ENCODE data around the gene CHRND. TPM values are rescaled to one million over a fixed set of nuclear protein-coding genes. Genes with fewer than 3 reads are reported as not detected.

CHRND gene
- polyA plus RNA-seq, 3 donors: not detected

- Histone ChIP-seq H3K9ac (ENCODE audit: insufficient read depth, low read length, poor library complexity, severe bottlenecking) (no peak overlapping the region), H3K36me3 (replicated peaks in 1 of 2; ENCODE audit: control insufficient read depth in 1 of 2, insufficient read depth in 2 of 2, low read length in 2 of 2) (no peaks in the 10 kb centered on the region), H3K4me1 (ENCODE audit: control insufficient read depth in 1 of 2, insufficient read depth in 2 of 2, low read length in 2 of 2) (peaks cover 38 to 51% of the 10 kb centered on the region in 2 donors), H3K27ac (ENCODE audit: low read depth in 1 of 2, low read length in 2 of 2) (no peak overlapping the region), H3K4me3 (replicated peaks in 1 of 3; ENCODE audit: low read depth in 2 of 3, low read length in 3 of 3) (no peak overlapping the region), H2AFZ (ENCODE audit: insufficient read depth, low read depth, low read length, poor library complexity, severe bottlenecking) (no peak overlapping the region), H4K20me1 (ENCODE audit: insufficient read depth, low read length) (peaks cover 19% of the 10 kb centered on the region), H3K9me3 (replicated peaks in 1 of 2; ENCODE audit: control insufficient read depth in 1 of 2, insufficient read depth in 1 of 2, low read length in 2 of 2) (peaks cover 2 to 4% of the 10 kb centered on the region in 2 donors), H3K4me2 (replicated peaks; ENCODE audit: extremely low read depth, low read length, poor library complexity, severe bottlenecking) (no peak overlapping the region), H3K27me3 (ENCODE audit: control insufficient read depth in 2 of 2, insufficient read depth in 2 of 2, low read length in 2 of 2) (no peaks in the 10 kb centered on the region), H3K79me2 (ENCODE audit: insufficient read depth, low read length) (peaks cover 10% of the 10 kb centered on the region)
- Mint-ChIP-seq H3K36me3 (peaks cover 7 to 21% of the 10 kb centered on the region in 2 donors), H3K27me3 (ENCODE audit: low read depth in 3 of 3) (peaks cover 5 to 16% (median 9%) of the 10 kb centered on the region in 3 donors), H3K4me1 (peaks cover 35% of the 10 kb centered on the region), H3K4me3 (peak overlapping the region in 1 of 2 donors; percentile 64), H3K9me3 (peaks cover 2 to 5% (median 3%) of the 10 kb centered on the region in 7 donors), H3K27ac (peak overlapping the region in 2 of 7 donors; percentile 66 to 81)
- peak; percentile 30 to 36 (median 32) for DNase-seq
- 41% methylated on average over 5 of the region's 19 CpGs for WGBS (ENCODE audit: insufficient coverage)
- TF ChIP-seq CTCF (IDR thresholded peaks at IDR 0.05): no peak
- intact Hi-C loops (cut with micrococcal nuclease): no loop called here
Observed at GRCh38 chr2:232541195-232541960, 15.4 kb downstream of the CHRND start.

- Histone ChIP-seq H3K9ac (ENCODE audit: insufficient read depth, low read length, poor library complexity, severe bottlenecking) (no peak overlapping the region), H3K27me3 (ENCODE audit: control insufficient read depth in 2 of 2, insufficient read depth in 2 of 2, low read length in 2 of 2) (no peaks in the 10 kb centered on the region), H3K36me3 (replicated peaks in 1 of 2; ENCODE audit: control insufficient read depth in 1 of 2, insufficient read depth in 2 of 2, low read length in 2 of 2) (peaks cover 0 to 5% of the 10 kb centered on the region in 2 donors), H3K4me3 (replicated peaks in 1 of 3; ENCODE audit: low read depth in 2 of 3, low read length in 3 of 3) (no peak overlapping the region), H3K79me2 (ENCODE audit: insufficient read depth, low read length) (peaks cover 18% of the 10 kb centered on the region), H3K27ac (ENCODE audit: low read depth in 1 of 2, low read length in 2 of 2) (no peak overlapping the region), H3K9me3 (replicated peaks in 1 of 2; ENCODE audit: control insufficient read depth in 1 of 2, insufficient read depth in 1 of 2, low read length in 2 of 2) (no peaks in the 10 kb centered on the region), H2AFZ (ENCODE audit: insufficient read depth, low read depth, low read length, poor library complexity, severe bottlenecking) (no peak overlapping the region), H3K4me1 (ENCODE audit: control insufficient read depth in 1 of 2, insufficient read depth in 2 of 2, low read length in 2 of 2) (peaks cover 46 to 59% of the 10 kb centered on the region in 2 donors), H3K4me2 (replicated peaks; ENCODE audit: extremely low read depth, low read length, poor library complexity, severe bottlenecking) (no peak overlapping the region), H4K20me1 (ENCODE audit: insufficient read depth, low read length) (peaks cover 26% of the 10 kb centered on the region)
- no peak for DNase-seq
- Mint-ChIP-seq H3K4me1 (peaks cover 43% of the 10 kb centered on the region), H3K27me3 (ENCODE audit: low read depth in 3 of 3) (peaks cover 5 to 14% (median 7%) of the 10 kb centered on the region in 3 donors), H3K27ac (no peak overlapping the region), H3K36me3 (peaks cover 9 to 25% of the 10 kb centered on the region in 2 donors), H3K4me3 (no peak overlapping the region), H3K9me3 (no peaks in the 10 kb centered on the region)
- intact Hi-C loops (cut with micrococcal nuclease): no loop called here
- no peak for TF ChIP-seq CTCF (IDR thresholded peaks at IDR 0.05)
- 74% methylated on average over 9 of the region's 9 CpGs for WGBS (ENCODE audit: insufficient coverage)
Observed at GRCh38 chr2:232541961-232542714, 16.2 kb downstream of the CHRND start.
